Vagina (tissue), 2 donors: ENCODE data around the gene CNNM1. TPM values are rescaled to one million over a fixed set of nuclear protein-coding genes. Genes with fewer than 3 reads are reported as not detected.

ENCODE experiments used
- DNase-seq, 2 donors: peaks; one replicate each; pipeline ENCODE4 v3.0.0-alpha.2; 2017; ENCODE audit errors: extremely low spot score in 2 of 2
- H3K27ac ChIP-seq: fragments of 200-600 bp; sonication (generic); one replicate; pipeline ENCODE4 v1.5.1; 2019
- H3K27me3 ChIP-seq: fragments of 200-600 bp; sonication (generic); one replicate; pipeline ENCODE4 v1.5.1; 2019
- H3K36me3 ChIP-seq, 2 donors: fragments of 200-600 bp; sonication (generic); one replicate each; pipeline ENCODE4 v1.5.1; 2017 to 2019
- H3K4me1 ChIP-seq: fragments of 200-600 bp; sonication (generic); one replicate; pipeline ENCODE4 v1.5.1; 2019
- H3K4me3 ChIP-seq, 2 donors: fragments of 200-600 bp; sonication (generic); 1 replicate in 1 of 2; 2 replicates in 1 of 2; pipeline ENCODE4 v1.5.1; 2016 to 2019
- H3K9me3 ChIP-seq: fragments of 200-600 bp; sonication (generic); one replicate; pipeline ENCODE4 v1.5.1; 2019
- CTCF ChIP-seq, 3 experiments: fragments of 450-650 bp in 2 of 3; fragments of 200-600 bp in 1 of 3; sonication (generic) in 1 of 3; IDR thresholded peaks; one replicate each; pipeline ENCODE4 v1.5.1; 2017 to 2019; ENCODE audit warnings: antibody characterized with exemption in 3 of 3, mild to moderate bottlenecking in 2 of 3, moderate library complexity in 2 of 3
- POLR2A ChIP-seq, 2 donors: fragments of 450-650 bp; IDR thresholded peaks; one replicate each; pipeline ENCODE4 v1.6.1; 2017; ENCODE audit warnings: antibody characterized with exemption in 2 of 2, mild to moderate bottlenecking in 2 of 2, moderate library complexity in 2 of 2
- POLR2AphosphoS5 ChIP-seq, 2 donors: sonication (generic); formaldehyde crosslinking; IDR thresholded peaks; one replicate each; pipeline ENCODE4 v1.9.0; 2017; ENCODE audit warnings: antibody characterized with exemption in 2 of 2, mild to moderate bottlenecking in 2 of 2, low read depth in 1 of 2; ENCODE audit not compliant: insufficient read depth in 1 of 2
- intact Hi-C: fragments of 100-400 bp; cut with DNase I; formaldehyde crosslinking; loops from one replicate; pipeline ENCODE4 v1.15.1; 2023
- total RNA-seq: library from RNA; depleted of rRNA; stranded (reverse); fragments of >200 nt; gene quantifications from one replicate; pipeline ENCODE4 v1.2.3, GENCODE V29; 2016

The CNNM1 gene
- total RNA-seq, 1 donor from 2014 or later = 2.5 TPM

GRCh38 chr10:99339563-99340047 lies 10.4 kb downstream of the CNNM1 start:
- intact Hi-C loops = no loop called here
- H3K27me3 ChIP-seq = no peaks in the 10 kb centered on the region
- no peak for TF ChIP-seq POLR2A (IDR thresholded peaks at IDR 0.05)
- no peak for TF ChIP-seq CTCF (IDR thresholded peaks at IDR 0.05)
- no peak for TF ChIP-seq POLR2AphosphoS5 (IDR thresholded peaks at IDR 0.05; ENCODE audit: insufficient read depth in 1 of 2, low read depth in 1 of 2)
- peaks cover 10% of the 10 kb centered on the region for H3K4me1 ChIP-seq
- no peaks in the 10 kb centered on the region for H3K36me3 ChIP-seq
- DNase-seq = no peak
- H3K4me3 ChIP-seq = no peak overlapping the region
- no peak overlapping the region for H3K27ac ChIP-seq
- H3K9me3 ChIP-seq = no peaks in the 10 kb centered on the region

- Histone ChIP-seq H3K27me3 (no peaks in the 10 kb centered on the region), H3K9me3 (no peaks in the 10 kb centered on the region), H3K4me3 (no peak overlapping the region), H3K4me1 (peaks cover 10% of the 10 kb centered on the region), H3K27ac (no peak overlapping the region), H3K36me3 (no peaks in the 10 kb centered on the region)
- no peak for TF ChIP-seq POLR2AphosphoS5 (IDR thresholded peaks at IDR 0.05; ENCODE audit: insufficient read depth in 1 of 2, low read depth in 1 of 2)
- no peak for DNase-seq
- intact Hi-C loops = no loop called here
These were observed 11.5 kb downstream of the CNNM1 start for GRCh38 chr10:99340650-99341049.

DNA sequence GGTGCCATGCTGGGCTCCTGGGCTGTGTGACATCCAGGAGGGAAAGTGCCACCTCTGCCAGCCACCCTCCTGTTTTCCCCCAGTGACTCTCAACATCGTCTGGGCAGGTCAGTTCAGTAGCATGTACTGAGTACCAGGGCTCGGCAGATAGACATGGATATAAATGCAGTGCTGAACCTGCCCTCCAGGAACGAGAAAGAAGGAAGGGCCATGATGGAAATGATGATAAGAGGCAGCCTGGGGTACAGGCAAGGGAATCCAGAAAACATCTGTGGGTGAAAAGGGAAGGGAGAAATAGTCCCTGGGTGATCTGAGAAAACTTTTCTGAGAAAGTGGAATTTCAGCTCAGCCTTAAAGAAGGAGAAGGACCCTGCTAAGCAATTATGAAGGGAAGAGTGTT lies 12.1 kb downstream of the CNNM1 start:
- DNase-seq = no peak
- no peak overlapping the region for H3K4me3 ChIP-seq
- no peaks in the 10 kb centered on the region for H3K27me3 ChIP-seq
- intact Hi-C loops = no loop called here
- H3K4me1 ChIP-seq = peaks cover 10% of the 10 kb centered on the region
- no peaks in the 10 kb centered on the region for H3K36me3 ChIP-seq
- H3K27ac ChIP-seq = no peak overlapping the region
- H3K9me3 ChIP-seq = no peaks in the 10 kb centered on the region
- no peak for TF ChIP-seq POLR2AphosphoS5 (IDR thresholded peaks at IDR 0.05; ENCODE audit: insufficient read depth in 1 of 2, low read depth in 1 of 2)
- TF ChIP-seq POLR2A (IDR thresholded peaks at IDR 0.05) = no peak
- TF ChIP-seq CTCF (IDR thresholded peaks at IDR 0.05) = no peak

GRCh38 chr10:99341860-99342490 lies 12.8 kb downstream of the CNNM1 start:
- Histone ChIP-seq H3K27ac (no peak overlapping the region), H3K27me3 (no peaks in the 10 kb centered on the region), H3K36me3 (no peaks in the 10 kb centered on the region), H3K4me3 (no peak overlapping the region), H3K9me3 (no peaks in the 10 kb centered on the region), H3K4me1 (peaks cover 10% of the 10 kb centered on the region)
- intact Hi-C loops = no loop called here
- TF ChIP-seq CTCF (IDR thresholded peaks at IDR 0.05) (no peak), POLR2A (IDR thresholded peaks at IDR 0.05) (no peak)
- no peak for DNase-seq

GRCh38 chr10:99343262-99343661 lies 14.1 kb downstream of the CNNM1 start:
- intact Hi-C loops = no loop called here
- Histone ChIP-seq H3K27me3 (no peaks in the 10 kb centered on the region), H3K36me3 (no peaks in the 10 kb centered on the region), H3K9me3 (no peaks in the 10 kb centered on the region), H3K4me1 (peaks cover 10% of the 10 kb centered on the region), H3K27ac (no peak overlapping the region), H3K4me3 (no peak overlapping the region)
- no peak for TF ChIP-seq CTCF (IDR thresholded peaks at IDR 0.05)
- no peak for TF ChIP-seq POLR2AphosphoS5 (IDR thresholded peaks at IDR 0.05; ENCODE audit: insufficient read depth in 1 of 2, low read depth in 1 of 2)
- TF ChIP-seq POLR2A (IDR thresholded peaks at IDR 0.05) = no peak
- DNase-seq = no peak
